Mesenchymal stem cell (in vitro differentiated cells and primary cell): ENCODE measurements around the gene C3orf49.

Experiments used
- DNase-seq: peaks from one replicate; pipeline ENCODE4 v3.0.0-alpha.2; 2013
- H2AFZ ChIP-seq: one replicate; pipeline ENCODE4 v1.6.1; 2013; ENCODE audit warnings: low read depth, mild to moderate bottlenecking, control low read depth, inconsistent platforms, low read length, moderate library complexity
- H2AK5ac ChIP-seq: 2 replicates; pipeline ENCODE4 v1.6.1; 2013; ENCODE audit warnings: low read length, moderate library complexity, mild to moderate bottlenecking, inconsistent platforms; ENCODE audit not compliant: severe bottlenecking
- H2BK120ac ChIP-seq: one replicate; pipeline ENCODE4 v1.6.1; 2013; ENCODE audit warnings: low read depth, mild to moderate bottlenecking, inconsistent platforms, low read length, moderate library complexity
- H2BK12ac ChIP-seq, 2 experiments: one replicate each; pipeline ENCODE4 v1.6.1; 2013; ENCODE audit warnings: inconsistent platforms in 2 of 2, low read length in 2 of 2, mild to moderate bottlenecking in 2 of 2, moderate library complexity in 2 of 2, control low read depth in 1 of 2
- H2BK15ac ChIP-seq: one replicate; pipeline ENCODE4 v1.6.1; 2013; ENCODE audit warnings: mild to moderate bottlenecking, low read depth, inconsistent platforms; ENCODE audit not compliant: poor library complexity, severe bottlenecking
- H2BK5ac ChIP-seq: 2 replicates; pipeline ENCODE4 v1.6.1; 2013; ENCODE audit warnings: low read depth, mild to moderate bottlenecking, low read length, control low read depth, inconsistent platforms; ENCODE audit not compliant: poor library complexity, severe bottlenecking
- H3K14ac ChIP-seq, 2 experiments: one replicate each; pipeline ENCODE4 v1.6.1; 2013; ENCODE audit warnings: inconsistent platforms in 2 of 2, low read length in 2 of 2, control low read depth in 1 of 2, mild to moderate bottlenecking in 1 of 2, moderate library complexity in 1 of 2
- H3K18ac ChIP-seq, 2 experiments: one replicate each; pipeline ENCODE4 v1.6.1; 2013; ENCODE audit warnings: inconsistent platforms in 2 of 2, low read length in 2 of 2, control low read depth in 1 of 2, low read depth in 1 of 2, mild to moderate bottlenecking in 1 of 2
- H3K23ac ChIP-seq, 2 experiments: one replicate each; pipeline ENCODE4 v1.6.1; 2013; ENCODE audit warnings: inconsistent platforms in 2 of 2, low read length in 2 of 2, mild to moderate bottlenecking in 2 of 2, moderate library complexity in 2 of 2, control low read depth in 1 of 2
- H3K27ac ChIP-seq: 2 replicates; pipeline ENCODE4 v1.5.1; 2013; ENCODE audit warnings: mild to moderate bottlenecking, moderate library complexity, low read length, control low read depth, inconsistent platforms; ENCODE audit not compliant: poor library complexity, severe bottlenecking
- H3K27me3 ChIP-seq, 2 experiments: 2 replicates each; pipeline versions ENCODE4 v1.6.1 to v1.7.0; 2013; ENCODE audit warnings: low read length in 2 of 2, mild to moderate bottlenecking in 2 of 2, moderate library complexity in 2 of 2, control low read depth in 1 of 2, inconsistent platforms in 1 of 2; ENCODE audit not compliant: control insufficient read depth in 1 of 2, insufficient read depth in 1 of 2
- H3K36me3 ChIP-seq, 2 experiments: 2 replicates each; pipeline versions ENCODE4 v1.6.1 to v1.7.0; 2013; ENCODE audit warnings: low read length in 2 of 2, control low read depth in 1 of 2, inconsistent platforms in 1 of 2, low read depth in 1 of 2, mild to moderate bottlenecking in 1 of 2; ENCODE audit not compliant: insufficient read depth in 2 of 2, control insufficient read depth in 1 of 2
- H3K4ac ChIP-seq, 2 experiments: one replicate each; pipeline ENCODE4 v1.6.1; 2013; ENCODE audit warnings: inconsistent platforms in 2 of 2, low read length in 2 of 2, mild to moderate bottlenecking in 2 of 2, moderate library complexity in 2 of 2, control low read depth in 1 of 2, low read depth in 1 of 2
- H3K4me1 ChIP-seq: 2 replicates; pipeline ENCODE4 v1.6.1; 2013; ENCODE audit warnings: low read depth, low read length, control low read depth; ENCODE audit not compliant: control insufficient read depth, insufficient read depth
- H3K4me2 ChIP-seq: 2 replicates; pipeline ENCODE4 v1.6.1; 2013; ENCODE audit warnings: low read length, mild to moderate bottlenecking, inconsistent platforms; ENCODE audit not compliant: poor library complexity, severe bottlenecking
- H3K4me3 ChIP-seq, 2 experiments: 2 replicates each; pipeline versions ENCODE4 v1.5.1 to v1.7.0; 2013; ENCODE audit warnings: low read length in 2 of 2, mild to moderate bottlenecking in 2 of 2, control low read depth in 1 of 2, low read depth in 1 of 2; ENCODE audit not compliant: insufficient read depth in 1 of 2
- H3K79me1 ChIP-seq: replicated peaks from 2 replicates; pipeline ENCODE4 v1.6.1; 2013; ENCODE audit warnings: mild to moderate bottlenecking, control low read depth, low read length, inconsistent platforms; ENCODE audit not compliant: poor library complexity, severe bottlenecking
- H3K9ac ChIP-seq: 2 replicates; pipeline ENCODE4 v1.7.0; 2013; ENCODE audit warnings: mild to moderate bottlenecking, low read length, moderate library complexity
- H3K9me3 ChIP-seq: 2 replicates; pipeline ENCODE4 v1.7.0; 2013; ENCODE audit warnings: mild to moderate bottlenecking, low read length; ENCODE audit not compliant: control insufficient read depth
- H4K8ac ChIP-seq: one replicate; pipeline ENCODE4 v1.6.1; 2013; ENCODE audit warnings: inconsistent platforms, mild to moderate bottlenecking, low read length, moderate library complexity
- H4K91ac ChIP-seq: one replicate; pipeline ENCODE4 v1.6.1; 2013; ENCODE audit warnings: mild to moderate bottlenecking, low read length, inconsistent platforms
- WGBS: methylation state at CpG from one replicate; pipeline ENCODE4 v1.1.7; 2013; ENCODE audit warnings: mixed read lengths; 5-methylcytosine and 5-hydroxymethylcytosine counted together

The C3orf49 gene

GRCh38 chr3:63870615-63871005 lies 51.5 kb downstream of the C3orf49 start:
- Histone ChIP-seq H3K18ac (no peak overlapping the region), H3K27me3 (no peaks in the 10 kb centered on the region), H4K91ac (no peak overlapping the region), H3K4me3 (no peak overlapping the region), H3K79me1 (peaks cover 23% of the 10 kb centered on the region), H3K9me3 (no peaks in the 10 kb centered on the region), H3K4me1 (peaks cover 3% of the 10 kb centered on the region), H2BK5ac (no peak overlapping the region), H3K36me3 (peaks cover 4 to 13% of the 10 kb centered on the region in 2 experiments), H2BK15ac (no peak overlapping the region), H3K4me2 (no peak overlapping the region), H3K4ac (no peak overlapping the region), H3K27ac (no peak overlapping the region), H3K23ac (no peak overlapping the region), H4K8ac (no peak overlapping the region), H3K9ac (no peak overlapping the region), H2BK120ac (no peak overlapping the region), H2AFZ (no peak overlapping the region), H2BK12ac (no peak overlapping the region), H2AK5ac (no peak overlapping the region), H3K14ac (no peak overlapping the region)
- 86% methylated on average over 1 of the region's 2 CpGs for WGBS
- DNase-seq: no peak

GRCh38 chr3:63872135-63872924 lies 53.2 kb downstream of the C3orf49 start:
- Histone ChIP-seq H3K27ac (peak overlapping the region; percentile 8), H2BK12ac (no peak overlapping the region), H3K27me3 (no peaks in the 10 kb centered on the region), H2BK120ac (no peak overlapping the region), H3K14ac (no peak overlapping the region), H2BK15ac (no peak overlapping the region), H2AFZ (no peak overlapping the region), H3K18ac (no peak overlapping the region), H4K8ac (no peak overlapping the region), H3K4me3 (no peak overlapping the region), H4K91ac (no peak overlapping the region), H2BK5ac (no peak overlapping the region), H3K4me2 (no peak overlapping the region), H3K79me1 (peaks cover 20% of the 10 kb centered on the region), H2AK5ac (no peak overlapping the region), H3K9ac (no peak overlapping the region), H3K9me3 (no peaks in the 10 kb centered on the region), H3K23ac (no peak overlapping the region), H3K36me3 (peaks cover 3% of the 10 kb centered on the region in 2 experiments), H3K4me1 (peaks cover 3% of the 10 kb centered on the region), H3K4ac (no peak overlapping the region)
- no CpG with 5 or more reads among the region's 2 CpGs for WGBS
- DNase-seq: peak; percentile 79

GRCh38 chr3:63874769-63875168 lies 55.7 kb downstream of the C3orf49 start:
- Histone ChIP-seq H3K18ac (no peak overlapping the region), H3K9ac (no peak overlapping the region), H3K4me2 (no peak overlapping the region), H2BK120ac (no peak overlapping the region), H3K9me3 (no peaks in the 10 kb centered on the region), H3K79me1 (peaks cover 17% of the 10 kb centered on the region), H2BK12ac (peak overlapping the region in 1 of 2 experiments; percentile 18), H4K8ac (no peak overlapping the region), H3K4ac (no peak overlapping the region), H3K27ac (no peak overlapping the region), H3K14ac (no peak overlapping the region), H2AFZ (no peak overlapping the region), H2AK5ac (no peak overlapping the region), H3K36me3 (no peaks in the 10 kb centered on the region), H2BK5ac (no peak overlapping the region), H3K4me1 (peaks cover 3% of the 10 kb centered on the region), H3K23ac (no peak overlapping the region), H3K27me3 (no peaks in the 10 kb centered on the region), H4K91ac (no peak overlapping the region), H3K4me3 (no peak overlapping the region), H2BK15ac (no peak overlapping the region)
- no peak for DNase-seq
- WGBS: 86% methylated on average over 2 of the region's 3 CpGs

- H2BK120ac ChIP-seq: no peak overlapping the region
- no peak overlapping the region for H2BK12ac ChIP-seq
- peaks cover 3% of the 10 kb centered on the region for H3K4me1 ChIP-seq
- no peak overlapping the region for H3K4me2 ChIP-seq
- no peak overlapping the region for H4K8ac ChIP-seq
- no peak overlapping the region for H3K14ac ChIP-seq
- H2BK5ac ChIP-seq: no peak overlapping the region
- H3K4ac ChIP-seq: no peak overlapping the region
- H2AK5ac ChIP-seq: no peak overlapping the region
- no peak for DNase-seq
- H3K9ac ChIP-seq: no peak overlapping the region
- H3K18ac ChIP-seq: no peak overlapping the region
- no peaks in the 10 kb centered on the region for H3K9me3 ChIP-seq
- no peak overlapping the region for H2BK15ac ChIP-seq
- peaks cover 20% of the 10 kb centered on the region for H3K79me1 ChIP-seq
- H2AFZ ChIP-seq: no peak overlapping the region
- no peak overlapping the region for H4K91ac ChIP-seq
- no peaks in the 10 kb centered on the region for H3K27me3 ChIP-seq
- 29% methylated on average over 1 of the region's 2 CpGs for WGBS
- H3K27ac ChIP-seq: no peak overlapping the region
- no peaks in the 10 kb centered on the region for H3K36me3 ChIP-seq
- no peak overlapping the region for H3K23ac ChIP-seq
- H3K4me3 ChIP-seq: no peak overlapping the region
Measured at GRCh38 chr3:63875510-63875909, 56.4 kb downstream of the C3orf49 start.
